ENCODE measurements around the gene TIMP1. TPM values are rescaled to one million over a fixed set of nuclear protein-coding genes. Genes with fewer than 3 reads are reported as not detected.

Gene TIMP1
- total and polyA plus RNA-seq, 2 experiments from 2014 or later, result 39.0 to 117 TPM

DNA sequence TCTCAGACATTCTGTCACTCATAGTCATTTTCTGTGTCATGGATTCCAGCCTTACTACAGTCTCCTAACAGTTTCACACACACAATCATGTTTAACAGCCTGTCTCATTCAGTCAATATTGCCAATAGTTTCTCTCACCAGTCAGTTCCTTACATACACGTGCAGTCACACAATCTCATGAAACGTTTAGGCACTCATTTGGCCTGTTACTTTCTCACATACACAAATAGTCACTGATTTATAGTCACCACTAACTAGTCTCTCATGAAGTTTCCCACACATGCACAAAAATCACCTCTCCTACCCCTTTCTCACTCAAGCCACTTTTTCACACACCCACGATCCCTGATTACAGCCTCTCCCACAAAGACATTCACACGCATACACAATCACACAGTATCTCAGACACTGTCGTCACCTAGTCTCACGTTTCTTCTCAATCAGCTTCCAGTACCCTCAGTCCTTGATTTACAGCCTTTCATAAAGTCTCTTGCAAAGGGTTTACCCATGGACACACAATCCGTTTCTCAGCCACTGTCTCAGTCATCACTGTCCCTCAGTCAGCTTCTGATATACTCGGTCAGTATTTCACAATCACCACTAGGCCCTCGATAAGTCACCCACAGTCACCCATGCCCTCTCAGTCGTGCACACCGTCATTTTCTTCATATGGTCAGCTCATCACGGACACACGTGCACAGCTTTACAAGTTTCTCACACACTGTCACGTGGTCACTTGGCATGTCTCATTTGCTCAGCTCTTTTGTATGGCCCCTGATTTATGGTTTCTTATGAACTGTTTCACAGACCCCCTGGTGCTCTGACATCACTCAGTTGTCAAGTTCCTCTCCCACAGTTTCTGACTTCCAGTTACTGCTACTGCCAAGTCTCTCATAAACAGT, 51.7 kb downstream of the TIMP1 start:
- H3K4me1 ChIP-seq (ENCODE audit: insufficient read depth), result peaks cover 5% of the 10 kb centered on the region; the same call in 1 of the 2 replicates
- no peaks in the 10 kb centered on the region for H3K27me3 ChIP-seq (ENCODE audit: insufficient read depth)
- no peak for ATAC-seq
- H3K27ac ChIP-seq (ENCODE audit: low read depth), result no peak overlapping the region
- peaks cover 11% of the 10 kb centered on the region for H3K4me1 Mint-ChIP-seq
- no peaks in the 10 kb centered on the region for H3K9me2 ChIP-seq (ENCODE audit: insufficient read depth)
- H3K79me2 ChIP-seq (replicated peaks; ENCODE audit: insufficient read depth), result no peaks in the 10 kb centered on the region
- no peaks in the 10 kb centered on the region for H3K9me3 Mint-ChIP-seq
- H3K36me3 ChIP-seq (ENCODE audit: insufficient read depth), result no peaks in the 10 kb centered on the region
- no peak overlapping the region for H3K4me3 Mint-ChIP-seq
- no peaks in the 10 kb centered on the region for H4K20me1 ChIP-seq (replicated peaks; ENCODE audit: insufficient read depth)
- peaks cover 27% of the 10 kb centered on the region for H3K36me3 Mint-ChIP-seq (ENCODE audit: low read depth)
- peaks cover 6% of the 10 kb centered on the region for H3K27me3 Mint-ChIP-seq (ENCODE audit: insufficient read depth, low read depth, poor library complexity)
- H3K4me3 ChIP-seq, result no peak overlapping the region
- TF ChIP-seq, protein P1, sequence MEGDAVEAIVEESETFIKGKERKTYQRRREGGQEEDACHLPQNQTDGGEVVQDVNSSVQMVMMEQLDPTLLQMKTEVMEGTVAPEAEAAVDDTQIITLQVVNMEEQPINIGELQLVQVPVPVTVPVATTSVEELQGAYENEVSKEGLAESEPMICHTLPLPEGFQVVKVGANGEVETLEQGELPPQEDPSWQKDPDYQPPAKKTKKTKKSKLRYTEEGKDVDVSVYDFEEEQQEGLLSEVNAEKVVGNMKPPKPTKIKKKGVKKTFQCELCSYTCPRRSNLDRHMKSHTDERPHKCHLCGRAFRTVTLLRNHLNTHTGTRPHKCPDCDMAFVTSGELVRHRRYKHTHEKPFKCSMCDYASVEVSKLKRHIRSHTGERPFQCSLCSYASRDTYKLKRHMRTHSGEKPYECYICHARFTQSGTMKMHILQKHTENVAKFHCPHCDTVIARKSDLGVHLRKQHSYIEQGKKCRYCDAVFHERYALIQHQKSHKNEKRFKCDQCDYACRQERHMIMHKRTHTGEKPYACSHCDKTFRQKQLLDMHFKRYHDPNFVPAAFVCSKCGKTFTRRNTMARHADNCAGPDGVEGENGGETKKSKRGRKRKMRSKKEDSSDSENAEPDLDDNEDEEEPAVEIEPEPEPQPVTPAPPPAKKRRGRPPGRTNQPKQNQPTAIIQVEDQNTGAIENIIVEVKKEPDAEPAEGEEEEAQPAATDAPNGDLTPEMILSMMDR (conservative IDR thresholded peaks at IDR 0.05; ENCODE audit: low read depth in 2 of 2), result no peak
- no peak for TF ChIP-seq ZNF462 (CRISPR knock-in tag; IDR thresholded peaks at IDR 0.05)
- TF ChIP-seq EZH2 (IDR thresholded peaks at IDR 0.05; ENCODE audit: low read depth, unreplicated experiment), result no peak
- no peak for TF ChIP-seq POLR2AphosphoS5 (IDR thresholded peaks at IDR 0.05; ENCODE audit: low read depth)
- TF ChIP-seq CREB1 (CRISPR knock-in tag; IDR thresholded peaks at IDR 0.05; ENCODE audit: low read depth), result no peak
- no peak for TF ChIP-seq STAT1 (IDR thresholded peaks at IDR 0.05; ENCODE audit: unreplicated experiment)
- no peak for TF ChIP-seq NANOG (IDR thresholded peaks at IDR 0.05; ENCODE audit: borderline replicate concordance)
- no peak for TF ChIP-seq ETS1 (IDR thresholded peaks at IDR 0.05)
- TF ChIP-seq JUNB (IDR thresholded peaks at IDR 0.05; ENCODE audit: unreplicated experiment), result no peak
- TF ChIP-seq REST (IDR thresholded peaks at IDR 0.05; ENCODE audit: unreplicated experiment), result no peak
- TF ChIP-seq ZNF331 (CRISPR knock-in tag; IDR thresholded peaks at IDR 0.05; ENCODE audit: low read depth), result no peak
- no peak for TF ChIP-seq EZH2phosphoT487 (IDR thresholded peaks at IDR 0.05; ENCODE audit: unreplicated experiment)
- TF ChIP-seq ZNF114 (CRISPR knock-in tag; IDR thresholded peaks at IDR 0.05), result no peak
- no peaks in the 10 kb centered on the region for H3F3A ChIP-seq (replicated peaks; ENCODE audit: low read depth)
- H3K4me2 ChIP-seq, result no peak overlapping the region
- no peak overlapping the region for H3K27ac Mint-ChIP-seq
- DNase-seq (ENCODE audit: low spot score), result no peak
- H2AFZ ChIP-seq, result no peak overlapping the region

All from GM23338 (cell line).